ENCODE results near the gene DDX17.
A peak's percentile ranks its signal among the peaks of the same experiment; 100 is the strongest.

DDX17 gene

GRCh38 chr22:38465673-38466490, 40.2 kb downstream of the DDX17 start:
- no peak for DNase-seq

- DNase-seq = no peak
These were observed 41.0 kb downstream of the DDX17 start for GRCh38 chr22:38464992-38465672.

GRCh38 chr22:38462960-38463784, 42.9 kb downstream of the DDX17 start:
- DNase-seq = no peak

DNA sequence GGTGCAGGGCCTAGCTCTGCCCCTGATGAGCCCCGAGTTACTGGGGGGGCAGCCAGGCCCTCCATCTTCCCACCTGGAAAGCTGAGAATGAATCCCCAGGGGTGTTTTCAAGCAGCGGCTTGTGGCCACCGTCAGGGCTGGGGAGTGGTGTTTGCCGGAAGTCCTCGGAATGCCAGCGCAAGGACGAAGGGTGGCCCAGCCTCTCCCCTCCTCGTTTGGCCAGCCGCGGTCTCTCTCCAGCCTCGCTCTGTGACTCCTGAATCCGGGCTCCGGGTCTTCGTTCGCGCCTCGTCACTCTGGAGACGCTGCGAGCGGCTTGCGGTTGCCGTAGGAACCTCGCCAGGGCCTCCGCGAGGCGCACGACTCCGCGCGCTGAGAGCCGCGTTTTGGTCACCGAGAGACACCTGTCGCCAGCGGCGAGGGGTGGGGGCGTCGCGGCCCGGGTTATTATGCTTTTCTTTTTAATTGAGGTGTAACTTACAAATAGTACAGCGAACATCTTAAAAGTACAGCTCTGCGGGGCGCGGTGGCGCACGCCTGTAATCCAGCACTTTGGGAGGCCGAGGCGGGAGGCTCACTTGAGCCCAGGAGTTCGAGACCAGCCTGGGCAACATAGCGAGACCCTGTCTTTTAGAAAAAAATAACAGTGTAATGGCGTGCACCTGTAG, 44.6 kb downstream of the DDX17 start:
- peak; percentile 44 for DNase-seq

DNA sequence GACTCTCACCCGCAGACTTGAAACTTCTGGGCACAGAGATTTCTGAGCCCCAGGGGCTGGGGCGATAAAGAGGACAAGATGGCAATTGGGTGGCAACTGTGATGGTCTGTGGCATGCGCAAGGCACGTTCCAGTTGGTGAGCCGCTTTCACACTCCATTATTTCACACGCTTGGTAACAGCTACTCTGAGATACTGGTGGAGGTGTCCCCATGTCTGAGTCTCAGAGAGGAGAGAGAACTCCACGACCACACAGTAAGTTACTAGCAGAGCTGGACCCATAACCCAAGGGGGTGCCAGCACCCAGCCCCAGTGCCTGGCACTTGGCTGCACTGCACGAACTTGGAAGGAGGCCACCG, 45.1 kb downstream of the DDX17 start:
- DNase-seq = no peak

DNA sequence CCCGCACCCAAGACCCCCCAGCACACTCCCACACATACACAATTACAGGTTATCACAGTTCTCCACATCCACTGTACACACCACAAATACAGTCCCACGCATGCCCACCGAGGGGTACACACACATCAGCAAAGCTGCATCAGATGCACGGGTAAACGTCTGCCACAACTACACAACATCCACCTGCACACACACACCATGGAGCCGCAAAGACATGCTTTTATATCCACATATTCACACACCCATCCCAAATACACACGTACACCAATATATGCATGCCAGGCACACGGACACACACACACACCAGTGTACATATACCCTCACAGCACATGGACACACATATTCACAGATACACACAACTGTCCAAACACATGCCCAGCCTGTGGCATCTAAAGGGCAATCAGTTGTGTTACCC, 45.7 kb downstream of the DDX17 start:
- DNase-seq = no peak

DNA sequence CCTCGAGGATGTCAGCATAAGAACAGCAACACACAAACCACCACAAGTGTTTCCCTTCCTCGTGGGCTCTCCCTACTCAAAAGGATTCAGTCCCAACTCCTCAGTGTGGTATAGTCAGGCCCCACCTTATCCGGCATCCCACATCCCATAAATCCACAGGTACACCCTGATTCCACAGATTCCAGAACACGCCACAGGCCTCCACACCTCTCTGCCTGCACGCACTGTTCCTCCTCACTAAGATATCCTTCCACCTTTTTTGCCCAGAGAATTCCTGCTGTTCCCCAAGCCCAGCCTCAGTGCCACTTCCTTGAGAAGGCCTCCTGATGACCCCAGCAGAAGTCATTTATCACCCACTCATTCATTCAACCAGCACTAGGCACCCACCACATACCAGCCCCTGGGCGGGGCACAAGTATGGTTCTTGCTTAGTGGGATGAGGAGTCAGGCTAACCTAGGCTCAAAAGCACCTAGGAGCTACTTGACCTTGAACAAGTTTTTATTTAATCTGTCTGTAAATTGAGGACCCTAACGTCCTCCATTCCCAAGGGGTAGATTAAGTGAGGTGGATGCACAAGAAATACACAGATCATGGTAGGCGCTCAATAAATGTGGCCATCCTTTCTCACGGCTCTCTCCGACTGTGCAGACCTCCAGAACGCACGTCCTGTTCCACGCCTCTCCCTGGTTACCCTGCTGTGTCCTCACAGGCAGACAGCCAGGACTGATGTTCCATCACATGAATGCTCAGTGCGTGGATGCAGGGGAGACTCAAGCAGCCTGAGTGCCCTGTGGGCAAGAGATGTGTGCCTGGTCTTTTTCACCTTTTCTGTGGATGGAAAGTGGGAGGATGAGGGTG, 49.0 kb downstream of the DDX17 start:
- DNase-seq = no peak

DNA sequence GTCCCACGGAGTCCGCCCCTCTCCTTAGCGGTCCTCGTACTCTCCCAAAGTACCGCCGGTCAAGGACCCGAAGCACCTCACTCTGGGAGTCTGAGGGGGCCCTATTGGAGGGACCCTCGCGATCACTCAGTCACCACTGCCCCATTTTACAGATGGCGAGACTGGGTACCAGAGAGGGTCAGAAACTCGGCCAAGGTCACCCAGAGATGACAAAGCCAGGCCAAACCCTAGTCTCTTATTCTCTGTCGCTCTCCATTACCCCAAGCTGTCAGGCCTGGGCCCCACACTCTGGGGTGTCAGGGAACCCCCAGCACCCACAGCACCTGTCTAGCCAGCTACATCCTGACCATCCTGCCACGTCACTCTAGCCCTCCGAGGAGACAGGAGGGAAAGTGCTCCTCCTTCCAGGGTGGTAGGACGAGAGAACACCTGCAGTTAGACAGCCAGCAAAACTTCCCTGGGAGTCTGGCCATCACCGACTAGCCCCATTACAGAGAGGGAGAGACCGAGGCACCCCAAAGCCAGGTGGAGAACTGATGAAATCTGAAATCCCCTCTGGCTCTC, 49.8 kb downstream of the DDX17 start:
- no peak for DNase-seq

GRCh38 chr22:38455530-38456271, 50.4 kb downstream of the DDX17 start:
- no peak for DNase-seq

GRCh38 chr22:38455076-38455529, 51.0 kb downstream of the DDX17 start, which contains the start of gene KCNJ4:
Gene KCNJ4 (minus strand): TSS chr22:38455199. CDS start chr22:38428132, 27,067 bp downstream.
- DNase-seq = no peak

- DNase-seq = no peak
These were observed 51.6 kb downstream of the DDX17 start for GRCh38 chr22:38454353-38455075.

GRCh38 chr22:38453996-38454352, 52.1 kb downstream of the DDX17 start:
- no peak for DNase-seq

DNA sequence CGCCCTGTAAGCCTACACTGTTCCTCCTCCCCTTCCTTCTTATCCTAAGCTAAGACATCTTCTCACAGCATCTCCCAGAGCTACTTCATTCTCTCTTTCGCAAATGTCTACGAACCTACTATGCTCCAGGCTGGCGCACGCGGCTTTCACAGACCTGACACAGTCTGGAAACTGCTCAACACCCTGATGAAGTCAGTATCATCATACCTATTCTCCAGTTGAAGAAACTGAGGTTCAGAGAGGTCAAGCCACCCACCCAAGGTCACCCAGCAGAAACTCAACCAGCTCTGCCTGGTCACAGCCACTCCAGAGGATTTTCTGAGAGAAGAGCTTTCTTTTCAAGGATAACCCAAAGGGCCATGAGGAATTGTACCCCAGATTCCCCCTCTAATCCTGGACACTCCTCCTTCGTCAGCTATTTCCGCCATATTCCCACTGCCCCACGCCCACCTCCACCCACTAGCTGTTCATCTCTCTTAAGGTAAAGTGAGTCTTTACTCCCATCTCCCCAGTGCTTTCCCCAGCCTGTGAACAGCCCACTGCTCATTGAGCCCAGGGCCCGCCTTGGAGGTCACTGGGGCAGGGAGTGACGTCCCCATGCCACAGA, 52.9 kb downstream of the DDX17 start:
- DNase-seq = no peak

GRCh38 chr22:38452373-38453065, 53.6 kb downstream of the DDX17 start:
- DNase-seq = no peak

GRCh38 chr22:38451864-38452263, 54.2 kb downstream of the DDX17 start:
- no peak for DNase-seq

- DNase-seq = no peak
These were observed 54.7 kb downstream of the DDX17 start for GRCh38 chr22:38451404-38451803.

GRCh38 chr22:38450234-38450797, 55.8 kb downstream of the DDX17 start:
- no peak for DNase-seq

DNA sequence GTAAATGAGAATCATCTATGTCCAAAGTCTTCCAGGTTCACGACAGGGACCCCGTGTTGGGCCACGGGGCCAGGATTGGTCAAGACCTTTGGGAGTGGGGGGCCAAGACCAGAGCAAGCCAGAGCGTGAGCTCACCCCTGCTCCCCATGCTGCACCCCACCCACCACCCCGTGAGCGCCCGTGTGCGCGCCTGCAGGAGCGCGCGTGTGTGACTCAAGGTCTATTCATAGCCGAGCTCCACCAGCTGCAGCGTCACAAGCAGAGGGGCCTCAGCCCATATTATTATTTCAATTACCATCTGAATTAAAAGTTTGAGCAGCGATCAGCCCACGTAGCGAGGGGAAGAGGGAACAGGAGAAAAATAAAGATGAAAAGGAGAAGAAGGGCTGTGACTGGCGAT, 56.3 kb downstream of the DDX17 start:
- no peak for DNase-seq

Measured in activated CD8-positive, alpha-beta memory T cell treated with anti-CD3 and anti-CD28 coated beads, Interleukin-2, amount 50 U/mL, for 4 hours (primary cell).